Urothelium cell line (cell line): Measurements from ENCODE around the gene KRT16.
"Not testable (repeated sequence)": the region's sequence is repeated elsewhere in the genome, so short reads cannot be mapped to it uniquely, and the experiment has no call there.

Experiments used
- DNase-seq: peaks from one replicate; pipeline ENCODE4 v3.0.0; 2011; ENCODE audit warnings: low spot score, mixed read lengths
- FAIRE-seq: peaks from 2 replicates; lab custom pipeline; 2011; peaks lifted over from hg19 to GRCh38; lab: Jason Lieb, UNC

The KRT16 gene

GRCh38 chr17:41648411-41649195 lies 36.0 kb upstream of the KRT16 start:
- no peak for FAIRE-seq

GRCh38 chr17:41647940-41648410 lies 35.4 kb upstream of the KRT16 start:
- FAIRE-seq (no peak), DNase-seq (peak; percentile 88)

More at GRCh38 chr17:41648411-41649195, 36.0 kb upstream of the KRT16 start:
- DNase-seq = peak; percentile 89

GRCh38 chr17:41647038-41647813 lies 34.7 kb upstream of the KRT16 start:
- no peak for DNase-seq
- no peak for FAIRE-seq

DNA sequence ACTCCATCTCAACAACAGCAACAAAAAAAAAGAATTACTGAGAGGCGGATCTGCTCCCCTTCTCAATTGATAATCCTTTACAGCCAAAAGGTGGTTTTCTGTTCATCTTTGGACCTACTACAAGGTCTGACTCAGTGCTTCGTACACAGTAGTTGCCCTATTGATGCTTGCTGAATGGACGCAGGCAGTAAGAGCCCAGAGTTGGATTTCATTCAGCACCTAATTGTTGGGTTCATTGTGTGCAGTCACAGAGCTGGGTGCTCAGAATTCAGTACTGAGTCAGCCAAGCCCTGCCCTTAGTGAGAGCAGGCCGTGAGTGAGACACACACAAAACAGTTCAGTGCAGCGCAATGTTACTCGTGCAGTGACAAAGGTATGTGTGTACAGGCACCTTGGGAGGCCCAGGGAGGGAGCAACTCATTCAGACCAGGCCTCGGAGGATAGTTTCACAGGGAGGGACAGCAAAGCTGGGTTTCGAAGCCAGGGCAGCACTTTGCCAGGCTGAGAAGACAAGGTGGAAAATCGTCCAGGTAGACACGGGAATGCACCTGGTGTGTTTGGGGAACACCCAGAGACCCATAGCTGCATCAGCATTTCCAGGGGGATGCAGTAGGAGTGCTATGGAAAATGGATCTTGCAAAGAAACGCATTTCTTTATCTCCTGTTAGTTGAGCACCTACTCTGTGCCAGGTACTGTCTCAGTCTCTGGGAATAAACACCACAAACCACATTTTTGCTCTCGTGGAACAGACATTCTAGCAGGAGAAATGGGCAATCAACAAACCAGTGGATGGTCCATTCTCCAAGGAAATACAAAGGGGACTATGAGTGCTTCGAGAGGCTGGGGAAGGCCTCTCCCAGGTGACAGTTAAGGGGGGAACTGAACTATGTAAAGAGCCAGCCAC lies 29.9 kb upstream of the KRT16 start:
- DNase-seq = no peak
- FAIRE-seq = peak; percentile 81

DNA sequence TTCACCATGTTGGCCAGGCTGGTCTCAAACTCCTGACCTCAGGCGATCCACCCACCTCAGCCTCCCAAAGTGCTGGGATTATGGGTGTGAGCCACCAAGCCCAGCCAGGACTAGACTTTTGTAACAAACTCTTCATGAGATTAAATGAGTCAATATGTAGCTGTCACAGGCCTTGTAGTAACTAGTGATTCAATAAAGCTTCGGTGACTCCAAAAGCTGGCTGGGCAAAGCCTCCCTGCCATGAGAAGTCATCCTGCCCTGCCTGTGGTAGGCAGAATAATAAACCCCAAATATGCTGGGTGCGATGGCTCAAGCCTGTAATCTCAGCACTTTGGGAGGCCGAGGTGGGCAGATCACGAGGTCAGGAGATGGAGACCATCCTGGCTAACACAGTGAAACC lies 28.0 kb upstream of the KRT16 start:
- not testable (repeated sequence) for FAIRE-seq, DNase-seq

DNA sequence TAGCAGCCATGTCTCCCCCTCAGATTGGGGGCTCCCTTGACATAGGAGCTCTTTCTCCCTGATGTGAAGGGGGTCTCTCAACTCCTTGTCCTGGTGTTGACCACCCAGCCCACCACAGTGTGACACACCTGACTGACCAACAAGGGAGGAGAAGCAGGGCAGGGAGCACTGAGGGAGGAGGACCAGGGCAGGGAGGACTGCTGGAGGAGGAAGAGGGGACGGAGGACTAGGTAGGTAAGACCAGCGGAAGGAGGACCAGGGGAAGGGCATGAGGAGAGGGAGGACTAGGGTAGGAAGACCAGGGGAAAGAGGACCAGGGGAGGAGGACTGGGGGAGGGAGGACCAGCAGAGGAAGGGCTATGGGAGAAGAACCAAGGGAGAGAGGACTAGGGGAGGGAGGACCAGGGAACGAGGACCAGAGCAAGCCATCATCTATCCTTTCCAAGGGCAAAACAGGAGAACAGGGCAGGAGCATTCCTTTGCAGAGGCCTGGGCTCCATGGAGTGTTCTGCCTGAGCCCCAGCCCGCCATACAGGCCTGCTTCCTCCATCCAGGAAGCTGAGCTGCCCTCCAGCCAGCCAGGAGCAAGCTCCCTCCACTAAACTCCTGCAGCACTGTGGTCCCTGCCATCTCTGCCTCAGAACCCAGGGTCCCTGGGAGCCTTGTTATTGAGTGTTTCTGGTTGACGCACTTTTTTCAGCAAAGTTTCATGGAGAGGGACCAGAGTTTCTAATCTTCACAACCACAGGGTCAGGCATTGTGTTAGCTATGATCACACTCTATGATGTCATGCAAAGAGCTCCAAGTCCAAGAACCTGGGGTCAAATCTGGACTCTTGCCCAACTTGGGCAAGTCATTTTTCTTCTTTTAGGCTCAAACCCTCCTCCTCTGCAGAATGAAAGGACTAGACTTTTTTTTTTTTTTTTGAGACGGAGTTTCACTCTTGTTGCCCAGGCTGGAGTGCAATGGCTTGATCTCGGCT lies 27.2 kb upstream of the KRT16 start:
- DNase-seq = no peak
- FAIRE-seq = peak; percentile 35

DNA sequence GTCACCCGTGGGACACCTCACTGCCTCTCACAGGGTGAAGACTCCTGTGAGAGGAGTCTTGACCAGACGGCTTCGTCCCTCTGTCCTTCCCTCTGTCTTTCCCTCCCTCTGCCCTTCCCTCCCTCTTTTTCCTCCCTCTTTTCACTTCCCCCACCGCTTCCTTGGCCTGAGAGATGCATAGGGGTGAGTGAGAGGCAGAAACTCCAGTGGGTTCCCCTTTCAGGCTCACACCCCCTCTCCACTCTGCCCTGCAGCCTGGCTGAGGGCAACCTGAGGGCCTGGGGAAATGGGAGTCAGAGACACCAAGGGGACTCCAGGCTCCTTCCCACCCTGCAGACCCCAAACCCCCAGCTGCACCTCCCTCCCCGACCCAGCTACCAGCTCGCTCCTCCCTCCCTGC lies 26.4 kb upstream of the KRT16 start:
- DNase-seq = no peak
- peak; percentile 17 for FAIRE-seq

DNA sequence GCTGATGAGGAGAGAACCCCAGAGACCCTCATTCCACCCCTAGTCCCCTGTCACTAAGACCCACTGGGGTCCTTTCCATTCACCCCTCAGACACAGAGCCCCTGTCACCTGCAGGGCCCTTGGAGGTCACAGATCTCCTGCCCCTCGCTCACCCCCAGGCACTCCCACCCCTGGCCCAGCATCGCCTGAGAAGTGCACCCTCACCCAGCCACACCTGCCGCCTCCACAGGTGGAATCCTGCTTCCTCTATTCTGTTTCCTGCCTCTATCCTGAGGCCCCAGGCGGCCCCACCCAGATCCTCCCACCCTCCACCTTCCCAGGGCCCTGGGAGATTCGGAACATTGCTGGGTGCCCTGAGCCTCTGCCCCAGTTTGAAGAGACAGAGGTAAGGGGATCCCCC lies 25.6 kb upstream of the KRT16 start:
- FAIRE-seq = no peak
- DNase-seq = no peak

GRCh38 chr17:41636652-41637051 lies 24.1 kb upstream of the KRT16 start:
- DNase-seq (no peak), FAIRE-seq (no peak)

DNA sequence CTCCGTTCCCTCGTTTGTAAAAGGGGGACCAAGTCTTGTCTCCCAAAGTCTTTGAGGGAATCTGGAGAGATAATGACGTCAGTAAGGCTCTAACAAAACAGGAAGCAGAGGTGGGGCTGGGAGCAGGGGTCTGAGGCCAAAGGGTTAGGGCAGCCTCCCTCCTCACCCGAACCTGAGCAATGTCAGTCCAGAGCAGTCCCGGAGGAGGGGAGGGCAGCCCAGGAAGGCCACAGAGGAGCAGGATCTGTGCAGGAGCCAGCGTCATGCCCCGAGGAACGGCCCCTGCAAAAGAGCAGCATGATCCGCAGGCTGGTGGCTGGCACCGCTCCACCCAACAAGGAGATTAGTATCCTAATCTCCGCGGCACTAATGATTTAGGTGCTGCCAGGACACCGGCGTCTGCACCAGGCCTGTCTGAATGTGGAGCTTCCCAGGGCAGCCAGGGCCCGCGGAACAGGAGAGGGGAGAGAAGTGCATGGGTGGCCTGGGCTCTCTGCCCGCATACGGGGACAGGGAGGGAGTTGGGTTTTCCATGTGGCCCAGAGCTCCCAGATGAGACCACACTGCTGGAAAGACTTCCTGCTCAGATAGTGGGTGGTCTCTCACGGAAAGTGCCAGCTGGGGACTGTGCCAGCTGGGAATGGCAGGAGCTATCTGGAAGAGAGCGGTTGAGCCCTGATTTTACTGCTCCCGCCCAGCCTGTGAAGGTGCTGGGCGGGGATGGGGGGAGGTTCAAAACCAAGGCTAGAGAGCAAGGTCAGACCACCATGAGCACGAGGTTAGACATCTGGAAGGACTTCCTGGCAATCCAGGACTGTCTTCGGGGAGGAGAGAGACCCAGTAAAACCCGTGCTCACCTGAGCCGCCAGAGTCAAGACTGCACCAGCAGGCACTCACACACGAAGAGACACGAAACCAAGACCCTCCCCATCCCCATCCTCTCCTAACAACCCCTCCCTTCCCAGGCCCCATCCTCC lies 22.8 kb upstream of the KRT16 start:
- peak; percentile 59 for FAIRE-seq
- DNase-seq = peak; percentile 71

- no peak for DNase-seq
- FAIRE-seq = no peak
Observed at GRCh38 chr17:41634639-41635038, 22.1 kb upstream of the KRT16 start.

DNA sequence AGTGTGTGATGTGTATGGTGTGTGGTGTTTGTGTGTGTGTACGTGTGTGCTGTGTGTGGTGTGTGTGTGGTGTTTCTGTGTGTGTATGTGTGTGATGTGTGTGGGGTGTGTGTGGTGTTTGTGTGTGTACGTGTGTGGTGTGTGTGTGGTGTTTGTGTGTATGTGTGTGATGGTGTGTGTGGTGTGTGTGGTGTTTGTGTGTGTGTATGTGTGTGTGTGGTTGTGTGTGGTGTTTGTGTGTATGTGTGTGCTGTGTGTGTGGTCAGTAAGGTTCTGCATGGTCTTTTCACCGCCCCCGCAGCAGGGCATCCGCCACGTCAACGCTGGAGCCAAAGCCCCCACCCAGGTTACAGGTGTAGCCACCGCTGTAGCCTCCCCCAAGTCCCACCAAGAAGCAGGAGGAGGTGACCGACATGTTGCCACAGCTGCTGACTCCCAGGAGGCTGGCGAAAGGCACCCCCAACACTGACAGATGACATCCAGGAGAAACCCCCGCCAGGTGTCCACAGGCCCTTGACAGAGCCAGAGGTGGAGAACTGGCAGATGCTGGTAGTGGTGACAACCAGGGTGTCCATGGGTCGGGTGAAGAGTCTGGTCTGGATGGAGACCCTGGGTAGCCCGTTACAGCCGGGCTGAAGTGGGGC lies 21.1 kb upstream of the KRT16 start:
- no peak for DNase-seq
- FAIRE-seq = peak; percentile 100

- FAIRE-seq = peak; percentile 100
Observed at GRCh38 chr17:41632482-41633105, 20.0 kb upstream of the KRT16 start.

GRCh38 chr17:41631898-41632285 lies 19.3 kb upstream of the KRT16 start:
- FAIRE-seq (no peak), DNase-seq (no peak)

More at GRCh38 chr17:41632482-41633105, 20.0 kb upstream of the KRT16 start:
- DNase-seq = no peak

- no peak for FAIRE-seq
Observed at GRCh38 chr17:41631025-41631897, 18.7 kb upstream of the KRT16 start.

GRCh38 chr17:41629826-41630670 lies 17.5 kb upstream of the KRT16 start:
- DNase-seq = no peak

More at GRCh38 chr17:41631025-41631897, 18.7 kb upstream of the KRT16 start:
- DNase-seq = no peak

More at GRCh38 chr17:41629826-41630670, 17.5 kb upstream of the KRT16 start:
- FAIRE-seq = no peak
